PC-9 (cell line): ENCODE measurements around the gene TELO2. TPM values are rescaled to one million over a fixed set of nuclear protein-coding genes. Genes with fewer than 3 reads are reported as not detected.
A peak's percentile ranks its signal among the peaks of the same experiment; 100 is the strongest.

Source experiments
- BruUV-seq: library from RNA; stranded (reverse); fragments of 400-500 nt; replicated peaks from 2 replicates; lab custom pipeline; 2021; lab: Mats Ljungman, UMichigan
- CTCF ChIA-PET: fragments of 300-600 bp; sonication (Branson Sonifier 250); formaldehyde crosslinking; loops from one replicate; lab custom pipeline; 2022; ENCODE audit warnings: antibody characterized with exemption; lab: Charles Lee
- POLR2A ChIA-PET: fragments of 300-600 bp; sonication (Branson Sonifier 250); formaldehyde crosslinking; loops from one replicate; lab custom pipeline; 2022; ENCODE audit warnings: antibody characterized with exemption; ENCODE audit not compliant: unreplicated experiment; lab: Charles Lee
- DNase-seq, 2 experiments: peaks; one replicate each; pipeline versions ENCODE4 v3.0.0 to v3.0.0-alpha.2; 2015 to 2022; ENCODE audit warnings: mixed read lengths in 1 of 2
- H2AFZ ChIP-seq: fragments of 200-600 bp; sonication (generic); 2 replicates; pipeline ENCODE4 v1.8.1; 2017; ENCODE audit warnings: antibody characterized with exemption
- H3F3A ChIP-seq: fragments of 200-600 bp; sonication (generic); 2 replicates; pipeline ENCODE4 v1.8.1; 2017; ENCODE audit warnings: antibody characterized with exemption, mild to moderate bottlenecking, low read depth; ENCODE audit not compliant: insufficient read depth
- H3K27ac ChIP-seq: fragments of 200-600 bp; sonication (generic); 2 replicates; pipeline ENCODE4 v1.6.1; 2016; ENCODE audit warnings: mixed run types
- H3K27me3 ChIP-seq: fragments of 200-600 bp; sonication (generic); 2 replicates; pipeline ENCODE4 v1.6.1; 2016; ENCODE audit warnings: low read depth, mixed run types; ENCODE audit not compliant: insufficient read depth
- H3K36me3 ChIP-seq: fragments of 200-600 bp; sonication (generic); 2 replicates; pipeline ENCODE4 v1.6.1; 2016; ENCODE audit warnings: low read depth, mixed run types
- H3K4me1 ChIP-seq: fragments of 200-600 bp; sonication (generic); replicated peaks from 2 replicates; pipeline ENCODE4 v1.6.1; 2016; ENCODE audit warnings: mixed run types; ENCODE audit not compliant: insufficient read depth
- H3K4me2 ChIP-seq: fragments of 200-600 bp; sonication (generic); 2 replicates; pipeline ENCODE4 v1.6.1; 2017; ENCODE audit warnings: mixed run types
- H3K4me3 ChIP-seq: fragments of 200-600 bp; sonication (generic); 2 replicates; pipeline ENCODE4 v1.6.1; 2016; ENCODE audit warnings: mixed run types
- H3K79me2 ChIP-seq: fragments of 200-600 bp; sonication (generic); 2 replicates; pipeline ENCODE4 v1.6.1; 2017; ENCODE audit warnings: low read depth, mixed run types
- H3K9me2 ChIP-seq: fragments of 200-600 bp; sonication (generic); 2 replicates; pipeline ENCODE4 v1.8.1; 2017; ENCODE audit warnings: mild to moderate bottlenecking; ENCODE audit not compliant: insufficient read depth
- H3K9me3 ChIP-seq: fragments of 200-600 bp; sonication (generic); 2 replicates; pipeline ENCODE4 v1.8.1; 2016; ENCODE audit warnings: low read depth; ENCODE audit not compliant: insufficient read depth
- H4K20me1 ChIP-seq: fragments of 200-600 bp; sonication (generic); 2 replicates; pipeline ENCODE4 v1.8.1; 2017; ENCODE audit not compliant: insufficient read depth
- EZH2 ChIP-seq: fragments of 200-600 bp; sonication (generic); IDR thresholded peaks from 2 replicates; pipeline ENCODE4 v1.8.0; 2017; ENCODE audit warnings: antibody characterized with exemption, low read depth
- intact Hi-C: fragments of 100-400 bp; cut with micrococcal nuclease; formaldehyde crosslinking; loops from one replicate; pipeline ENCODE4 v1.10.0; 2022; ENCODE audit not compliant: unreplicated experiment
- total RNA-seq: library from RNA; stranded (reverse); gene quantifications from 2 replicates; pipeline ENCODE4 v1.2.3, GENCODE V29; 2021
- TF ChIP-seq, protein P1 (sequence below): fragments of 200-600 bp; sonication (generic); conservative IDR thresholded peaks from 2 replicates; pipeline ENCODE4 v1.6.1; 2017; ENCODE audit warnings: mixed run types, antibody characterized with exemption, mild to moderate bottlenecking, moderate library complexity

TELO2 gene
- total RNA-seq, 1 experiment from 2014 or later: 56.0 TPM

DNA sequence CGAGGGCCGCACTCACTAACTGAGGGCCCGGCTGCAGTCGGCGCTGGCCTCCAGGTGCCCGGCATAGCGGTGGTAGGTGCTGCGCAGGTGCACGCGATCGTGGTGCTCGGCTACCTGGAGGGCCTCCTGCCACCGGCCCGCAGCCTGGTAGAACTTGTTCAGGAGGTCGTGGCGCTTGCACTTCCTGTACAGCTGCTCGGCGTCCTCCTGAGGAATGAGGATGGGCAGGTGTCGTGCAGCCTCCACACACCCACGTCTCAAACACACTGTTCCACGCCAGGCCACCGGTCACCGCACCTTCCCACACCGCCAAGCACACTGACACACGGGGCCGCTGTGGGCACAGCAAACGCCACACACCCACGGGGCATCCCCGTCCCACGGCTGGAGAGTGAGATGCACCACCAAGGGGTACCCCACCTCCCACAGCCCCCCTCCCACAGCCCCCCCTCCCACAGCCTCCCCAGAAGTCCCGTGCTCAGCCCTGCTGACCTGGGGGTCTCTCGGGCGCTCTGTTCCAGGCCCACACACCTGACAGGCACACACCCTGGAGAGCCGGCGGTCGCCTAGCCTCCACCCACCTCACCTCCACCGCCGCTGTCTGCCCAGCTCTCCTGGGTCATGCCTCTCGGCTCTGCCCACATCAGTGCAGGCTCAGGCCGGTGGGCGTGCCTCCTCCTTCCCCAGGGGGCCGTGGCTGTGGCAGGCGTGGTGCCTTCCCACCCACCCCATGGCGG, 32.9 kb downstream of the TELO2 start:
- H3K9me3 ChIP-seq: no peaks in the 10 kb centered on the region
- H4K20me1 ChIP-seq: no peaks in the 10 kb centered on the region; the same call in 1 of the 2 replicates
- H3K4me2 ChIP-seq: no peak overlapping the region
- no peaks in the 10 kb centered on the region for H3K9me2 ChIP-seq
- no peak overlapping the region for H3K27ac ChIP-seq
- no peaks in the 10 kb centered on the region for H3K4me1 ChIP-seq
- TF ChIP-seq EZH2: no peak
- TF ChIP-seq, protein P1, sequence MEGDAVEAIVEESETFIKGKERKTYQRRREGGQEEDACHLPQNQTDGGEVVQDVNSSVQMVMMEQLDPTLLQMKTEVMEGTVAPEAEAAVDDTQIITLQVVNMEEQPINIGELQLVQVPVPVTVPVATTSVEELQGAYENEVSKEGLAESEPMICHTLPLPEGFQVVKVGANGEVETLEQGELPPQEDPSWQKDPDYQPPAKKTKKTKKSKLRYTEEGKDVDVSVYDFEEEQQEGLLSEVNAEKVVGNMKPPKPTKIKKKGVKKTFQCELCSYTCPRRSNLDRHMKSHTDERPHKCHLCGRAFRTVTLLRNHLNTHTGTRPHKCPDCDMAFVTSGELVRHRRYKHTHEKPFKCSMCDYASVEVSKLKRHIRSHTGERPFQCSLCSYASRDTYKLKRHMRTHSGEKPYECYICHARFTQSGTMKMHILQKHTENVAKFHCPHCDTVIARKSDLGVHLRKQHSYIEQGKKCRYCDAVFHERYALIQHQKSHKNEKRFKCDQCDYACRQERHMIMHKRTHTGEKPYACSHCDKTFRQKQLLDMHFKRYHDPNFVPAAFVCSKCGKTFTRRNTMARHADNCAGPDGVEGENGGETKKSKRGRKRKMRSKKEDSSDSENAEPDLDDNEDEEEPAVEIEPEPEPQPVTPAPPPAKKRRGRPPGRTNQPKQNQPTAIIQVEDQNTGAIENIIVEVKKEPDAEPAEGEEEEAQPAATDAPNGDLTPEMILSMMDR: no peak
- no TSS peak for BruUV-seq
- no peaks in the 10 kb centered on the region for H3K27me3 ChIP-seq
- intact Hi-C loops: no loop called here
- no peaks in the 10 kb centered on the region for H3K36me3 ChIP-seq
- no peak overlapping the region for H3K4me3 ChIP-seq
- H3K79me2 ChIP-seq: no peaks in the 10 kb centered on the region
- H3F3A ChIP-seq: no peaks in the 10 kb centered on the region
- no peak overlapping the region for H2AFZ ChIP-seq
- ChIA-PET CTCF (no interaction called here), POLR2A (no interaction called here)
- no peak for DNase-seq

- DNase-seq: peak in 1 of 2 experiments; percentile 24
- intact Hi-C loops: no loop called here
- Histone ChIP-seq H3K9me3 (no peaks in the 10 kb centered on the region), H3K4me1 (no peaks in the 10 kb centered on the region), H3F3A (no peaks in the 10 kb centered on the region), H3K27ac (no peak overlapping the region), H3K4me3 (no peak overlapping the region), H3K79me2 (no peaks in the 10 kb centered on the region), H3K4me2 (no peak overlapping the region), H3K27me3 (no peaks in the 10 kb centered on the region), H3K36me3 (no peaks in the 10 kb centered on the region), H4K20me1 (no peaks in the 10 kb centered on the region; the same call in 1 of the 2 replicates), H2AFZ (no peak overlapping the region), H3K9me2 (no peaks in the 10 kb centered on the region)
- CTCF ChIA-PET: no interaction called here
- no TSS peak for BruUV-seq
- no peak for TF ChIP-seq EZH2
- TF ChIP-seq, protein P1: no peak
- POLR2A ChIA-PET: no interaction called here
Observed at GRCh38 chr16:1526608-1527555, 33.7 kb downstream of the TELO2 start.

GRCh38 chr16:1527836-1528811, 35.0 kb downstream of the TELO2 start:
- Histone ChIP-seq H3F3A (no peaks in the 10 kb centered on the region), H3K27ac (no peak overlapping the region), H3K4me1 (no peaks in the 10 kb centered on the region), H3K9me2 (no peaks in the 10 kb centered on the region), H3K4me2 (no peak overlapping the region), H3K27me3 (no peaks in the 10 kb centered on the region), H3K79me2 (no peaks in the 10 kb centered on the region), H3K36me3 (no peaks in the 10 kb centered on the region), H3K9me3 (no peaks in the 10 kb centered on the region), H4K20me1 (no peaks in the 10 kb centered on the region; the same call in 1 of the 2 replicates), H3K4me3 (no peak overlapping the region), H2AFZ (no peak overlapping the region)
- ChIA-PET POLR2A (no interaction called here), CTCF (no interaction called here)
- TF ChIP-seq, protein P1: no peak
- TF ChIP-seq EZH2: no peak
- no peak for DNase-seq
- no TSS peak for BruUV-seq
- intact Hi-C loops: no loop called here
